ENCODE data around the gene AMPH.
A peak's percentile ranks its signal among the peaks of the same experiment; 100 is the strongest.
"Not testable (repeated sequence)": the region's sequence is repeated elsewhere in the genome, so short reads cannot be mapped to it uniquely, and the experiment has no call there.

The AMPH gene

GRCh38 chr7:38351601-38352000 is 279.6 kb downstream of the AMPH start:
- DNase-seq (ENCODE audit: low spot score) = no peak

- DNase-seq (ENCODE audit: low spot score) = not testable (repeated sequence)
These were observed 280.4 kb downstream of the AMPH start for GRCh38 chr7:38350777-38351176.

- DNase-seq (ENCODE audit: low spot score) = not testable (repeated sequence)
These were observed 281.1 kb downstream of the AMPH start for GRCh38 chr7:38349869-38350583.

- not testable (repeated sequence) for DNase-seq (ENCODE audit: low spot score)
These were observed 281.9 kb downstream of the AMPH start for GRCh38 chr7:38349126-38349795.

- peak; percentile 35 for DNase-seq (ENCODE audit: low spot score)
These were observed 285.6 kb downstream of the AMPH start for GRCh38 chr7:38345299-38346172.

GRCh38 chr7:38344741-38345140 is 286.4 kb downstream of the AMPH start:
- DNase-seq (ENCODE audit: low spot score) = not testable (repeated sequence)

GRCh38 chr7:38342135-38342534 is 289.0 kb downstream of the AMPH start:
- not testable (repeated sequence) for DNase-seq (ENCODE audit: low spot score)

GRCh38 chr7:38341172-38341705 is 289.9 kb downstream of the AMPH start:
- peak; percentile 20 for DNase-seq (ENCODE audit: low spot score)

GRCh38 chr7:38339953-38340819 is 291.0 kb downstream of the AMPH start:
- no peak for DNase-seq (ENCODE audit: low spot score)

GRCh38 chr7:38336148-38336515 is 295.0 kb downstream of the AMPH start:
- DNase-seq (ENCODE audit: low spot score) = not testable (repeated sequence)

- peak; percentile 62 for DNase-seq (ENCODE audit: low spot score)
These were observed 295.6 kb downstream of the AMPH start for GRCh38 chr7:38335492-38336147.

- no peak for DNase-seq (ENCODE audit: low spot score)
These were observed 296.1 kb downstream of the AMPH start for GRCh38 chr7:38335128-38335491.

GRCh38 chr7:38334163-38334562 is 297.0 kb downstream of the AMPH start:
- no peak for DNase-seq (ENCODE audit: low spot score)

Data from HuH-7 (cell line).